Measurements from ENCODE around the gene VSIG10L.

VSIG10L gene

DNA sequence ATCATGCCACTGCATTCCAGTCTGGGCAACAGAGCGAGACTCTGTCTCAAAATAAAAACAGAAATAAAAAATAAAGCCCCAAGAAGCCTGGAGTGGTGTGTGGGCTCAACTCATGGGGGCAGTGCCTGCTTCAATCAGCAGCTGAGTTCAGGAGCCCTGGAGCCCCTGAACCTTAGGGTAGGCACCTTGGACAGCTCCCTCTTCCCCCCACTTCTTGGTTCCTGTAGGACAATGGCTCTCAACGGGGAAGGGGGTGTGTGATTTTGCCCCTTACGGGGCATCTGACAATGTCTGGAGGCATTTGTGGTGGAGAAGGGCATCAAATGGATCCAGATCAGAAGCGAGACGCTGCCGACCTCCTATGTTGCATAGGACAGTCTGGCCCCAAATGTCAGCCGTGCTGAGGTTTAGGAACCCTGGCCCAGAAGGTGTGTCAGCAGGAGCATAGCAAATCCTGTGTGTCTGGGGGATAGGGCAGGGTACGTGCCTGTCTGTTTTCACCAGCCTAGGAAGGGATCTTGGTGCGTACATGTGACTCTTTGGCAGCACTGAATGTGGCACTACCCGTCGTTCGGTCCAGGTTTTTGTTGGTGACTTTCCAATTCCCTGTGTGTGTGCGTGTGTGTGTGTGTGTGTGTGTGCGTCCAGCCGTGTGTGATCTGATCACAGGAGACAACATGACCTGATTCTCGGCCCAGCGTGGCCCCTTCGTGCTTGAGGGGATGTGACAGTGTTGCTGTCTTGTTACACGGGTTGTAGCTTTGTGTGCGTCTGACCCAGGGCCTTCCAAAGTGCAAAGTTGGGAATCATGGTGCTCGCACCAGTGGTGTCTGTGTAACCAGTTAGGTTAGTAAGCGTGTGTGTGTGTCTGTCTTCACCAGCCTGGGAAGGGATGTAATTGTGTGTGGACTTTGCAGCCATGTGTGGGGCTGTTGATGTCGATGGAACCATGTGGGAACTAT, 23.0 kb downstream of the VSIG10L start:
- in situ Hi-C loops (cut with MboI; ENCODE audit: low sequenced_read_pairs): no loop called here

DNA sequence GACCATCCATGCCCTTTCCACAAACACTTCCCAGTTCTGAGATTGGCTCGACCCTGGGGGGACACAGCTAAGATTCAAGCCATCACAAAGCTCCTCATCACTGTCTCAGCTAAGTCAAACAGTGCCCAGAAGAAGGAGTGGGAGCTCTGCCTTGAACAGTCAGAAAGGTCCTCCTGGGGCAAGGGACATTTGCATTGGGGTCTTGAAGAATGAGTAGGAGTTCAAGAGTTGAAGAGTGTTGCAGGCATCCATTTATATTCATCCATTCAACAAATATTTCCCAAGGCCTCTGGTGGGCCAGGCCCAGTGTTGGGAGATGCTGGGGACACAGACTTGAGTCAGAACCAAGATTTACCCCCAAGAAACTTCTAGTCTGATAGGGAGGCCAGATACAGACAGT, 24.0 kb downstream of the VSIG10L start:
- in situ Hi-C loops (cut with MboI; ENCODE audit: low sequenced_read_pairs): no loop called here

- in situ Hi-C loops (cut with MboI; ENCODE audit: low sequenced_read_pairs): no loop called here
Measured at GRCh38 chr19:51317376-51317775, 24.6 kb downstream of the VSIG10L start.

- in situ Hi-C loops (cut with MboI; ENCODE audit: low sequenced_read_pairs): no loop called here
Measured at GRCh38 chr19:51316688-51317087, 25.3 kb downstream of the VSIG10L start.

GRCh38 chr19:51311351-51312257, 30.3 kb downstream of the VSIG10L start, which contains the start of gene IGLON5:
Gene IGLON5 (plus strand): TSS chr19:51311644. CDS start chr19:51311848, 204 bp downstream.
- in situ Hi-C loops (cut with MboI; ENCODE audit: low sequenced_read_pairs): no loop called here

- in situ Hi-C loops (cut with MboI; ENCODE audit: low sequenced_read_pairs): no loop called here
Measured at GRCh38 chr19:51305479-51305878, 36.5 kb downstream of the VSIG10L start.

DNA sequence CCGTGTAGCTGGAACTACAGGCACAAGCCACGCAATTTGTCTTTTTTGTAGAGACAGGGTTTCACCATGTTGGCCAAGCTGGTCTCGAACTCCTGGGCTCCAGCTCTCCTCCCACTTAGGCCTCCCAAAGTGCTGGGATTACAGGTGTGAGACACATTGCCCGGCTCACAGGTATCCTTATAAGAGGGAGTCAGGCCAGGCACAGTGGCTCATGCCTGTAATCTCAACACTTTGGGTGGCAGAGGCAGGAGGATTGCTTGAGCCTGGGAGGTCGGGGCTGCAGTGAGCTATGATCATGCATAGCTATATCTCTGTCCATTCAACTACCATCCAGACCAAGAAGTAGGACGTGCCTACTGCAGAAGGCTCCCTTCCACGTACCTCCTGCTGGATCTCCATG, 40.7 kb downstream of the VSIG10L start:
- in situ Hi-C loops (cut with MboI; ENCODE audit: low sequenced_read_pairs): no loop called here

DNA sequence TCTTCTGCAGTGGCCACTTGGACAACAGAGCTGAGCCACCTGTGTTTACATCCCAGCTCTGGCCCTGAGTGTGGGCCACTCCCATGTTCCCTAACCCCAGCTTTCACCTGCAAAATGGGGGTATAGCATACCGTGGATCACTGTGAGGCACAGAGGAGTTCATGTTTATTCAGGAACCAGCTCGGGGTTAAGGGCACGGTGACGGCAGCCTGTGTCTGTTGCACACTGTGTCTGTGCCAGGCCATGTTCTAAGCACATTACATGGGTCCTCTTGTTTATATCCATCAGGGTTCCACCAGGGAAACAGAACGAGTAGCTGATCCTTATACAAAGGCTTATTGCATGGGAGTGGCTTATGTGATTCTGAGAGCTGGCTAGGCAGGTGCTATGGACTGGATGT, 44.5 kb downstream of the VSIG10L start:
- in situ Hi-C loops (cut with MboI; ENCODE audit: low sequenced_read_pairs): no loop called here

DNA sequence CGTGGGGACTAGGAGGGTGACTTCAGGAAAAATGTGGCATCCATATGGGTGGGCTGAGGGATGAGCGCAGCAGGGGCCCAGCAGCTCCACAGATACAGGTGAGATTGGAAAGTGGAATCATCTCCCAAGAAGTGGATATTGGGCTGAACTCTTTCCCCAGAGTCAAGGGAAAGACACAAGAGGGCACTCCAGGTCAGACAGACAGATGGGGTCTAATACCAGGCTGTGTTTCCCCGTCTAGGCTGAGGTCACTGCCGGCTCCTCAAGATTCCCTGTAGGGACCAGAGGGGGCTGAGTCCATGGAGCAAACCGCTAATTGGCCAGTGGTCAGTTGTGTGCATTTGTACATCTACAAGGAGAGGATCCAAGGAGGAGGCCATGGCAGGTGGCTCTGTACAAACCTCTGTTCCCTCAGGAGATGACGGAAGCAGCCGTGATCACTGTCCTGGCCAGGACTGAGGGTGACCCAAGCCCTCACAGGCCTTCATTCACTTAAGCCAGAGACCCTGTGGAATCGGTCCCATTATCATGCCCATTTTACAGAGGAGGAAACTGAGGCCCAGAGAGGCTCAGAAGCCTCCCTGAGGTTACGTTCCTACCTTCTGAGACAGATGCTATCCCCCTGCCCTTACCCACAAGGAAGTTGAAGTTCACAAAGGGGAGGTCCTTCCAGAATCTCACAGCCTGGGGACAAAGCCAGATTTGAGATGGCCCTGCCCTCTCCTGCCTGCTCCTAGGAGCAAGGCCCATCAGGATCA, 45.4 kb downstream of the VSIG10L start:
- in situ Hi-C loops (cut with MboI; ENCODE audit: low sequenced_read_pairs): no loop called here

GRCh38 chr19:51295382-51296126, 46.4 kb downstream of the VSIG10L start:
- in situ Hi-C loops (cut with MboI; ENCODE audit: low sequenced_read_pairs): no loop called here

- in situ Hi-C loops (cut with MboI; ENCODE audit: low sequenced_read_pairs): no loop called here
Measured at GRCh38 chr19:51294977-51295375, 47.0 kb downstream of the VSIG10L start.

- in situ Hi-C loops (cut with MboI; ENCODE audit: low sequenced_read_pairs): no loop called here
Measured at GRCh38 chr19:51294211-51294976, 47.5 kb downstream of the VSIG10L start.

GRCh38 chr19:51293571-51294210, 48.2 kb downstream of the VSIG10L start:
- in situ Hi-C loops (cut with MboI; ENCODE audit: low sequenced_read_pairs): no loop called here

DNA sequence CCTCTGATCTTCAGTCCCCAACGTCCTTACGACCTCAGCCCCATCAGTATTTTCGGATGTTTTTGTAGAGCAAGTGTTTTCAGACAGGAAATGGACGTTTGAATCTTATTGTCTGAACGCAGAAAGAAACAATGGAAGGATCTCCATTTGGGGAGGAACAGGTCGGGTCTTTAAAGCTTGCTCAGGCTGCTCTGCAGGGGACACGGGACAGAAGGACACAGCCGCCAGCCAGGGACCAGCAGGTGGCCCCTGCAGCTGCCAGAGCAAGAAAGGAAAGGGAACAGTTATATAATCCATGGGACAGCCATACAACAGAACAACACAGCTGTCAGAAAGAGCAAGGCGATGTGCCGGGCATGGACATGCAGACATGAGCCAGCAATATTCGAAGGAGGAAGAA, 49.0 kb downstream of the VSIG10L start:
- in situ Hi-C loops (cut with MboI; ENCODE audit: low sequenced_read_pairs): no loop called here

DNA sequence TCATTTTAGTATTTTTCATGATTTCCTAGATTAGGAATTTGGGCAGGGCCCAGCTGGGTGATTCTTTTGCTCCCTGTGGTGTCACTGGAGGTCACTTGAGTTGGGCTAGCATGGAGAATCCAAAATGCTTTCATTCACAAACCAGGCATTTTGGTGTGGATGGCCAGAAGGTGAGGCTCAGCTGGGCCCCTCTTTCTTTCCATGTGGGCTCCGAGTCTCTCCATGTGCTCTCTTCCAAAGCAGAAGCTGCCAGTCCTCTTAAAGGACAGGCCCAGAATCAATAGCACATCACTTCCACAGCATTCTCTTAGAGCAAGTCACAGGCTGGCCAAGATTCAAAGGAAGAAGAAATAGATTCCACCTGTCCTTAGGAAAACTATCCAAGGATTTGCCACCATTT, 52.3 kb downstream of the VSIG10L start:
- in situ Hi-C loops (cut with MboI; ENCODE audit: low sequenced_read_pairs): no loop called here

DNA sequence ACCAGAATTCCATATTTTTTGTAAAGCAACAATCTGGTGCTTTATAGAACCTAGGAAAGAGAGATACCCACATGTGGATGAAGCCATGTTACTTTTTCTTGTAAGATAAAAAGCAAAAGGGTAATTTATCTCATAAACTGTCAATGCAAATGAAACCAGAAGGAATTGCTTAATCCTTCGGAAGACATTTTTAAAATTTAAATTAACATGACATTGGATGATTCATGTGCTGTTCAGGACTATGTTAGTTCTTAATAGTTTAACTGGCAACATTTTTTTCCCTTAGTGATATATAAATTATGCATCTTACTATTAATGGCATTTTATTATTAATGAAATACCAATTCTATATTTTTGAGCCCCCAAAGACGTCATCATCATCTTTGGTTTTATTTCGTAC, 56.3 kb downstream of the VSIG10L start:
- in situ Hi-C loops (cut with MboI; ENCODE audit: low sequenced_read_pairs): no loop called here

- in situ Hi-C loops (cut with MboI; ENCODE audit: low sequenced_read_pairs): no loop called here
Measured at GRCh38 chr19:51282335-51282734, 59.6 kb downstream of the VSIG10L start.

Measured in HL-60/S4 treated with retinoic acid at 250 ng/mL for 4 days and 3 days (cell line).